Endothelial cell of umbilical vein (primary cell): Measurements from ENCODE around the gene GNAZ. TPM values are rescaled to one million over a fixed set of nuclear protein-coding genes. Genes with fewer than 3 reads are reported as not detected.

Source experiments
- BruUV-seq: library from RNA; stranded (reverse); fragments of 400-500 nt; replicated peaks from 2 replicates; lab custom pipeline; 2021; lab: Mats Ljungman, UMichigan
- CTCF ChIA-PET: fragments of 300-600, 350-600 bp; sonication (Branson Sonifier 250); formaldehyde crosslinking; loops from one replicate; lab custom pipeline; 2021; ENCODE audit warnings: antibody characterized with exemption, inconsistent platforms; lab: Charles Lee
- POLR2A ChIA-PET: fragments of 300-600, 350-600 bp; sonication (Branson Sonifier 250); formaldehyde crosslinking; loops from one replicate; lab custom pipeline; 2021; ENCODE audit warnings: antibody characterized with exemption, inconsistent platforms; lab: Charles Lee
- DNase-seq: peaks from one replicate; pipeline ENCODE4 v3.0.0-alpha.2; 2011; ENCODE audit warnings: low read depth, low spot score
- FAIRE-seq: peaks from 2 replicates; lab custom pipeline; 2011; peaks lifted over from hg19 to GRCh38; lab: Jason Lieb, UNC
- H2AFZ ChIP-seq: 2 replicates; pipeline ENCODE4 v1.6.0; 2012; ENCODE audit warnings: low read depth, low read length, control low read depth, inconsistent platforms
- H3K27ac ChIP-seq: 2 replicates; pipeline ENCODE4 v1.5.1; 2011; ENCODE audit warnings: low read depth, mild to moderate bottlenecking, control low read depth, low read length, moderate library complexity; ENCODE audit not compliant: insufficient read depth
- H3K27me3 ChIP-seq, 2 experiments: 2 replicates each; pipeline versions ENCODE4 v1.6.0 to v1.6.1; 2011; ENCODE audit warnings: low read length in 2 of 2, mixed read lengths in 1 of 2; ENCODE audit not compliant: control insufficient read depth in 2 of 2, insufficient read depth in 2 of 2
- H3K36me3 ChIP-seq, 2 experiments: 2 replicates in 1 of 2; 3 replicates in 1 of 2; pipeline ENCODE4 v1.5.1; 2011; ENCODE audit warnings: low read length in 2 of 2, mild to moderate bottlenecking in 1 of 2, moderate library complexity in 1 of 2; ENCODE audit not compliant: control insufficient read depth in 2 of 2, insufficient read depth in 2 of 2; ENCODE audit errors: extremely low read depth in 1 of 2
- H3K4me1 ChIP-seq: 3 replicates; pipeline ENCODE4 v1.5.1; 2011; ENCODE audit warnings: mild to moderate bottlenecking, low read length; ENCODE audit not compliant: control insufficient read depth, insufficient read depth; ENCODE audit errors: extremely low read depth
- H3K4me2 ChIP-seq: 2 replicates; pipeline ENCODE4 v1.6.1; 2011; ENCODE audit warnings: low read length, control low read depth, mixed read lengths; ENCODE audit not compliant: insufficient read depth
- H3K4me3 ChIP-seq, 3 experiments: fragments of 200-600 bp in 1 of 3; sonication (generic), shearing (Covaris generic) in 1 of 3; replicated peaks in 1 of 3; 2 replicates each; pipeline ENCODE4 v1.5.1; 2011 to 2016; ENCODE audit warnings: control low read depth in 3 of 3, low read length in 3 of 3, mild to moderate bottlenecking in 2 of 3, inconsistent platforms in 1 of 3, low read depth in 1 of 3, moderate library complexity in 1 of 3; ENCODE audit not compliant: insufficient read depth in 1 of 3
- H3K79me2 ChIP-seq: 2 replicates; pipeline ENCODE4 v1.6.0; 2012; ENCODE audit warnings: low read length, inconsistent platforms; ENCODE audit not compliant: control insufficient read depth, insufficient read depth
- H3K9ac ChIP-seq: replicated peaks from 2 replicates; pipeline ENCODE3; 2011; ENCODE audit warnings: low read length, control low read depth; ENCODE audit not compliant: insufficient read depth; ENCODE audit errors: extremely low read depth
- H3K9me1 ChIP-seq: replicated peaks from 3 replicates; pipeline ENCODE4 v1.6.0; 2011; ENCODE audit warnings: mild to moderate bottlenecking, low read length; ENCODE audit not compliant: control insufficient read depth, insufficient read depth; ENCODE audit errors: extremely low read depth
- H3K9me3 ChIP-seq: replicated peaks from 2 replicates; pipeline ENCODE4 v1.5.1; 2012; ENCODE audit warnings: low read length, inconsistent platforms; ENCODE audit not compliant: control insufficient read depth, insufficient read depth
- H4K20me1 ChIP-seq: replicated peaks from 2 replicates; pipeline ENCODE3; 2011; ENCODE audit warnings: mild to moderate bottlenecking, low read length; ENCODE audit not compliant: control insufficient read depth, insufficient read depth; ENCODE audit errors: extremely low read depth
- EZH2 ChIP-seq: IDR thresholded peaks from 2 replicates; pipeline ENCODE4 v1.6.1; 2012; ENCODE audit warnings: borderline replicate concordance, low read depth, mild to moderate bottlenecking, moderate library complexity, low read length, inconsistent platforms; ENCODE audit not compliant: severe bottlenecking
- FOS ChIP-seq: IDR thresholded peaks from 2 replicates; pipeline ENCODE4 v1.6.1; 2011; ENCODE audit warnings: mild to moderate bottlenecking, low read length, moderate library complexity, borderline replicate concordance; ENCODE audit not compliant: insufficient read depth
- GATA2 ChIP-seq: IDR thresholded peaks from 2 replicates; pipeline ENCODE4 v1.7.0; 2011; ENCODE audit warnings: low read depth, mild to moderate bottlenecking, moderate library complexity, mixed read lengths, low read length; ENCODE audit not compliant: insufficient read length, insufficient read depth
- JUN ChIP-seq: IDR thresholded peaks from 2 replicates; pipeline ENCODE4 v1.6.1; 2011; ENCODE audit warnings: borderline replicate concordance, low read depth; ENCODE audit not compliant: insufficient read length, insufficient read depth
- MYC ChIP-seq: IDR thresholded peaks from one replicate; pipeline ENCODE4 v1.6.1; 2011; ENCODE audit warnings: mild to moderate bottlenecking, low read depth, low read length
- POLR2A ChIP-seq: IDR thresholded peaks from 2 replicates; pipeline ENCODE4 v1.6.1; 2012; ENCODE audit warnings: low read depth, mild to moderate bottlenecking, control low read depth, low read length
- POLR2AphosphoS5 ChIP-seq: IDR thresholded peaks from 2 replicates; pipeline ENCODE4 v1.6.1; 2012; ENCODE audit warnings: low read depth, mild to moderate bottlenecking, control low read depth, low read length, moderate library complexity; ENCODE audit not compliant: insufficient read depth
- dilution Hi-C: fragments of 300-500 bp; cut with MboI; formaldehyde crosslinking; loops from one replicate; pipeline ENCODE4 v1.15.0; 2019; ENCODE audit warnings: low sequenced_read_pairs; ENCODE audit not compliant: extremely low pct_ligation_motif_present
- intact Hi-C: fragments of 100-400 bp; cut with micrococcal nuclease; formaldehyde crosslinking; loops from one replicate; pipeline ENCODE4 v1.10.0; 2022
- polyA plus RNA-seq, 4 experiments: library from polyadenylated mRNA; depleted of rRNA in 3 of 4; stranded (reverse) in 3 of 4; unstranded in 1 of 4; fragments of >200 nt; gene quantifications; 2 replicates each; pipeline versions ENCODE4 v1.2.1 to v1.2.3, GENCODE V29; 2011 to 2012; ENCODE audit warnings: missing spikeins in 1 of 4
- total RNA-seq: library from RNA; stranded (reverse); gene quantifications from 2 replicates; pipeline ENCODE4 v1.2.3, GENCODE V29; 2021
- TF ChIP-seq, protein P1 (sequence below), 2 donors: IDR thresholded peaks; 1 replicate in 1 of 2; 2 replicates in 1 of 2; pipeline ENCODE4 v1.5.1; 2011; ENCODE audit warnings: low read length in 2 of 2, mild to moderate bottlenecking in 2 of 2, moderate library complexity in 2 of 2, control low read depth in 1 of 2, inconsistent platforms in 1 of 2, low read depth in 1 of 2; ENCODE audit not compliant: insufficient read depth in 1 of 2; ENCODE audit errors: extremely low read depth in 1 of 2
- TF ChIP-seq, protein P2 (sequence below): IDR thresholded peaks from 2 replicates; pipeline ENCODE4 v1.6.1; 2011; ENCODE audit not compliant: insufficient read depth, insufficient read length

Gene GNAZ
- total and polyA plus RNA-seq, 2 donors (not counting 3 experiments of a cell fraction or from before 2014, with no cell fraction given): 0.44 to 0.86 TPM

DNA sequence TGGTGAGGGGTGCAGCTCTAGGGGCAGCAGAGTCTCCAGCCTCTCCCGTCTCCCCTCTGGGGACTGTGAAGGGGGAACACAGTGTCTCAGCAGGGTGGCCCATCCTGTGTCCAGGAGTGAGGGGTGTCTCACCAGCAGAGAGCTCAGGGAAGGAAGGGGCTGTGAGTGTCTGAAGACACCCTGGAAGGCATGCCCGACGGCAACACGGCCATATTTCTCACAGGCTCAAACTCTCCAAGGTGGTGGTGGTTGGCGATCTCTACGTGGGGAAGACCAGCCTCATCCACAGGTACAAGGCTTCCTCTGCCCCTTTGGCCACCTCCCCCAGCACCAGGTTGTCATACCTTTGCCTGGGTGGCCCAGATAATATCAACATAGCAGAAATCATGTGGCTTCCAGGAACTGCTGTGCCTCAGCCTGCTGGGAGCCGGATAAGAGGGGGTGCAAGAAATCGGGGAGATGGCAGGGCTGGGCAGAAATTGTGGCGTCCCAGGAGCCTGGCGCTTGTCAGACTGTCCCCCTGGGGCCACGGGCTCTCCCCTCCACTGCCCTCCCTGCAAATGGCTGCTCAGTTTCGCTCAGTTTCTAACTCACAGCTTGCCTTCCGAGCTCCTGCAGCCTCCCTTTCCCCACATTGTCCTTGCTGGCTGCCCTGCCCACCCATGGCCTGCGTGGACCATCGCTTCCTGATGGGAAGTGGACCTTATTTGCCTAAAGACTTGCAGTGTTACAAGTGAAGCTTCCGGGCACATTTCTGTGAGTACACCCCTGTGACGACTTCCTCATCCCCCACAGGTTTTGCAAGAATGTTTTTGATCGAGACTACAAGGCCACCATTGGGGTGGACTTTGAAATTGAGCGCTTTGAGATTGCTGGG is 82.2 kb downstream of the GNAZ start:
- H2AFZ ChIP-seq: no peak overlapping the region
- ChIA-PET CTCF (no interaction called here), POLR2A (no interaction called here)
- H3K4me3 ChIP-seq: no peak overlapping the region
- dilution Hi-C loops: no loop called here
- H3K79me2 ChIP-seq: no peaks in the 10 kb centered on the region
- intact Hi-C loops: no loop called here
- TF ChIP-seq GATA2 (no peak), EZH2 (no peak), FOS (no peak), JUN (no peak), POLR2A (no peak), POLR2AphosphoS5 (no peak), MYC (no peak)
- TF ChIP-seq, protein P1, sequence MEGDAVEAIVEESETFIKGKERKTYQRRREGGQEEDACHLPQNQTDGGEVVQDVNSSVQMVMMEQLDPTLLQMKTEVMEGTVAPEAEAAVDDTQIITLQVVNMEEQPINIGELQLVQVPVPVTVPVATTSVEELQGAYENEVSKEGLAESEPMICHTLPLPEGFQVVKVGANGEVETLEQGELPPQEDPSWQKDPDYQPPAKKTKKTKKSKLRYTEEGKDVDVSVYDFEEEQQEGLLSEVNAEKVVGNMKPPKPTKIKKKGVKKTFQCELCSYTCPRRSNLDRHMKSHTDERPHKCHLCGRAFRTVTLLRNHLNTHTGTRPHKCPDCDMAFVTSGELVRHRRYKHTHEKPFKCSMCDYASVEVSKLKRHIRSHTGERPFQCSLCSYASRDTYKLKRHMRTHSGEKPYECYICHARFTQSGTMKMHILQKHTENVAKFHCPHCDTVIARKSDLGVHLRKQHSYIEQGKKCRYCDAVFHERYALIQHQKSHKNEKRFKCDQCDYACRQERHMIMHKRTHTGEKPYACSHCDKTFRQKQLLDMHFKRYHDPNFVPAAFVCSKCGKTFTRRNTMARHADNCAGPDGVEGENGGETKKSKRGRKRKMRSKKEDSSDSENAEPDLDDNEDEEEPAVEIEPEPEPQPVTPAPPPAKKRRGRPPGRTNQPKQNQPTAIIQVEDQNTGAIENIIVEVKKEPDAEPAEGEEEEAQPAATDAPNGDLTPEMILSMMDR (IDR thresholded peaks at IDR 0.05; ENCODE audit: extremely low read depth in 1 of 2, insufficient read depth in 1 of 2, low read depth in 1 of 2, low read length in 2 of 2): no peak
- TF ChIP-seq, protein P2, sequence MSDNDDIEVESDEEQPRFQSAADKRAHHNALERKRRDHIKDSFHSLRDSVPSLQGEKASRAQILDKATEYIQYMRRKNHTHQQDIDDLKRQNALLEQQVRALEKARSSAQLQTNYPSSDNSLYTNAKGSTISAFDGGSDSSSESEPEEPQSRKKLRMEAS: no peak
- H3K27me3 ChIP-seq: no peaks in the 10 kb centered on the region
- H3K4me1 ChIP-seq: no peaks in the 10 kb centered on the region
- DNase-seq (no peak), FAIRE-seq (no peak)
- H3K9ac ChIP-seq: no peak overlapping the region
- no peaks in the 10 kb centered on the region for H3K36me3 ChIP-seq
- no TSS peak for BruUV-seq
- no peaks in the 10 kb centered on the region for H4K20me1 ChIP-seq
- H3K9me1 ChIP-seq: no peaks in the 10 kb centered on the region
- H3K4me2 ChIP-seq: no peak overlapping the region
- no peaks in the 10 kb centered on the region for H3K9me3 ChIP-seq
- no peak overlapping the region for H3K27ac ChIP-seq
